Measurements from ENCODE around the gene RPLP1. TPM values are rescaled to one million over a fixed set of nuclear protein-coding genes. Genes with fewer than 3 reads are reported as not detected.

RPLP1 gene
- total RNA-seq, 3 donors from 2014 or later (not counting 1 experiment from before 2014, with no cell fraction given): 895 to 1,167 (median 974) TPM

- H3K4me1 ChIP-seq (ENCODE audit: control insufficient read depth, insufficient read depth, low read length): no peaks in the 10 kb centered on the region
- DNase-seq (no peak), ATAC-seq (no peak)
- no peak overlapping the region for H3K4me3 Mint-ChIP-seq
- no peaks in the 10 kb centered on the region for H3K27me3 Mint-ChIP-seq (ENCODE audit: low read depth in 2 of 2)
- no peaks in the 10 kb centered on the region for H3K9me3 ChIP-seq (ENCODE audit: control insufficient read depth, insufficient read depth, low read length)
- H3K27ac Mint-ChIP-seq: no peak overlapping the region
- H3K36me3 ChIP-seq (ENCODE audit: control insufficient read depth, insufficient read depth, low read length): no peaks in the 10 kb centered on the region
- H3K4me3 ChIP-seq (ENCODE audit: low read length): no peak overlapping the region
- no peaks in the 10 kb centered on the region for H3K27me3 ChIP-seq (ENCODE audit: control insufficient read depth, insufficient read depth, low read length)
- no peaks in the 10 kb centered on the region for H3K9me3 Mint-ChIP-seq
- TF ChIP-seq, protein P1, sequence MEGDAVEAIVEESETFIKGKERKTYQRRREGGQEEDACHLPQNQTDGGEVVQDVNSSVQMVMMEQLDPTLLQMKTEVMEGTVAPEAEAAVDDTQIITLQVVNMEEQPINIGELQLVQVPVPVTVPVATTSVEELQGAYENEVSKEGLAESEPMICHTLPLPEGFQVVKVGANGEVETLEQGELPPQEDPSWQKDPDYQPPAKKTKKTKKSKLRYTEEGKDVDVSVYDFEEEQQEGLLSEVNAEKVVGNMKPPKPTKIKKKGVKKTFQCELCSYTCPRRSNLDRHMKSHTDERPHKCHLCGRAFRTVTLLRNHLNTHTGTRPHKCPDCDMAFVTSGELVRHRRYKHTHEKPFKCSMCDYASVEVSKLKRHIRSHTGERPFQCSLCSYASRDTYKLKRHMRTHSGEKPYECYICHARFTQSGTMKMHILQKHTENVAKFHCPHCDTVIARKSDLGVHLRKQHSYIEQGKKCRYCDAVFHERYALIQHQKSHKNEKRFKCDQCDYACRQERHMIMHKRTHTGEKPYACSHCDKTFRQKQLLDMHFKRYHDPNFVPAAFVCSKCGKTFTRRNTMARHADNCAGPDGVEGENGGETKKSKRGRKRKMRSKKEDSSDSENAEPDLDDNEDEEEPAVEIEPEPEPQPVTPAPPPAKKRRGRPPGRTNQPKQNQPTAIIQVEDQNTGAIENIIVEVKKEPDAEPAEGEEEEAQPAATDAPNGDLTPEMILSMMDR (IDR thresholded peaks at IDR 0.05): no peak
- no peak overlapping the region for H3K27ac ChIP-seq (ENCODE audit: low read length)
- H3K36me3 Mint-ChIP-seq: no peaks in the 10 kb centered on the region
- no peaks in the 10 kb centered on the region for H3K4me1 Mint-ChIP-seq
- 100% methylated on average over 1 of the region's 1 CpG for WGBS (ENCODE audit: insufficient coverage)
- intact Hi-C loops (cut with micrococcal nuclease): no loop called here
Observed at GRCh38 chr15:69433831-69434230, 18.8 kb upstream of the RPLP1 start.

DNA sequence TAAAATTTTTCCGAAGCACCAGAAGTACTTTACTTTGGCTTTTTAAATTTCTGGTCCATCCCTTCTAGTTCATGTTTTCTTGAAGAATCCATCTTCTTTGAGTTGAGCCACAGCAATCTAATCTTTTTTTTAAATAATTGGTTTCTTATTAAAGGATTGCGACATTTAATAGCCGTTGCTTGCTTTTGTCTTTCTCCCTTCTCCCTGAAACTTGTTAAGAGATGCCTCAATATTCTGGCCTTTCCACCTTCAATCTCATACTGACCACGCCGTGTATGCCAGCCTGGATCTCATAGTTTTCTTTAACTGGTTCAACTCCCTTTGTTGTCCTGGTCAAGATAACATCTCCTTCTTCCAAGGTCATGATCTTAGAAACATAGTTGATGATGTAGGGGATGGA lies 18.4 kb upstream of the RPLP1 start:
- no peaks in the 10 kb centered on the region for H3K9me3 Mint-ChIP-seq
- ATAC-seq (no peak), DNase-seq (no peak)
- no peaks in the 10 kb centered on the region for H3K4me1 Mint-ChIP-seq
- no peaks in the 10 kb centered on the region for H3K27me3 Mint-ChIP-seq (ENCODE audit: low read depth in 2 of 2)
- H3K36me3 Mint-ChIP-seq: no peaks in the 10 kb centered on the region
- intact Hi-C loops (cut with micrococcal nuclease): no loop called here
- H3K27ac Mint-ChIP-seq: no peak overlapping the region
- no peak overlapping the region for H3K27ac ChIP-seq (ENCODE audit: low read length)
- no peaks in the 10 kb centered on the region for H3K36me3 ChIP-seq (ENCODE audit: control insufficient read depth, insufficient read depth, low read length)
- H3K4me3 ChIP-seq (ENCODE audit: low read length): no peak overlapping the region
- no peaks in the 10 kb centered on the region for H3K4me1 ChIP-seq (ENCODE audit: control insufficient read depth, insufficient read depth, low read length)
- TF ChIP-seq, protein P1 (IDR thresholded peaks at IDR 0.05): no peak
- no peak overlapping the region for H3K4me3 Mint-ChIP-seq
- H3K9me3 ChIP-seq (ENCODE audit: control insufficient read depth, insufficient read depth, low read length): no peaks in the 10 kb centered on the region
- H3K27me3 ChIP-seq (ENCODE audit: control insufficient read depth, insufficient read depth, low read length): no peaks in the 10 kb centered on the region
- WGBS (ENCODE audit: insufficient coverage): 96% methylated on average over 5 of the region's 5 CpGs

- H3K36me3 Mint-ChIP-seq: no peaks in the 10 kb centered on the region
- no peaks in the 10 kb centered on the region for H3K27me3 ChIP-seq (ENCODE audit: control insufficient read depth, insufficient read depth, low read length)
Observed at GRCh38 chr15:69434679-69435078, 17.9 kb upstream of the RPLP1 start.

DNA sequence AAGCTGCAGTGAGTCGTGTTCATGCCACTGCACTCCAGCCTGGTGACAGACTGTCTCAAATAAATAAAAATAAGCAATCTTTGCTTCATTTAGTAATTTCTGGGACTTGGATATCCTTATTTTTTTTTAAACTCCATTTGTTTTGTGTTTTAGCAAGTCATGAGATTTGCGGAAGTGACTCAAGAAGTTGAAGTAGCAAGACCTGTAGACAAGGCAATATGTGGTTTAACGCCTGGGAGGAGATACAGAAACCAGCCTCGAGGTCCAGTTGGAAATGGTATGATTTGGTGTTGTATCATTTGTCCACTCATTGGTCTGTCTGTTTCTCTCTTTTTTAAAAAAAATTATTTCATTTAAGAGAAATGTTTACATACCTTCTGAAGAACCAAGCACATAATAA lies 16.6 kb upstream of the RPLP1 start:
- Histone ChIP-seq H3K27me3 (ENCODE audit: control insufficient read depth, insufficient read depth, low read length) (no peaks in the 10 kb centered on the region), H3K9me3 (ENCODE audit: control insufficient read depth, insufficient read depth, low read length) (no peaks in the 10 kb centered on the region), H3K36me3 (ENCODE audit: control insufficient read depth, insufficient read depth, low read length) (no peaks in the 10 kb centered on the region), H3K4me1 (ENCODE audit: control insufficient read depth, insufficient read depth, low read length) (no peaks in the 10 kb centered on the region), H3K27ac (ENCODE audit: low read length) (no peak overlapping the region), H3K4me3 (ENCODE audit: low read length) (no peak overlapping the region)
- H3K9me3 Mint-ChIP-seq: no peaks in the 10 kb centered on the region
- no peak overlapping the region for H3K4me3 Mint-ChIP-seq
- 80% methylated on average over 4 of the region's 4 CpGs for WGBS (ENCODE audit: insufficient coverage)
- H3K36me3 Mint-ChIP-seq: no peaks in the 10 kb centered on the region
- H3K4me1 Mint-ChIP-seq: no peaks in the 10 kb centered on the region
- TF ChIP-seq, protein P1 (IDR thresholded peaks at IDR 0.05): no peak
- H3K27me3 Mint-ChIP-seq (ENCODE audit: low read depth in 2 of 2): no peaks in the 10 kb centered on the region
- intact Hi-C loops (cut with micrococcal nuclease): no loop called here
- no peak for ATAC-seq
- no peak for DNase-seq
- no peak overlapping the region for H3K27ac Mint-ChIP-seq

More at GRCh38 chr15:69434679-69435078, 17.9 kb upstream of the RPLP1 start:
- ATAC-seq (no peak), DNase-seq (no peak)
- no peak overlapping the region for H3K4me3 ChIP-seq (ENCODE audit: low read length)
- no peaks in the 10 kb centered on the region for H3K9me3 ChIP-seq (ENCODE audit: control insufficient read depth, insufficient read depth, low read length)
- intact Hi-C loops (cut with micrococcal nuclease): no loop called here
- no peaks in the 10 kb centered on the region for H3K4me1 ChIP-seq (ENCODE audit: control insufficient read depth, insufficient read depth, low read length)
- WGBS (ENCODE audit: insufficient coverage): 98% methylated on average over 18 of the region's 18 CpGs
- Mint-ChIP-seq H3K4me3 (no peak overlapping the region), H3K9me3 (no peaks in the 10 kb centered on the region), H3K4me1 (no peaks in the 10 kb centered on the region), H3K27ac (no peak overlapping the region), H3K27me3 (ENCODE audit: low read depth in 2 of 2) (no peaks in the 10 kb centered on the region)
- H3K27ac ChIP-seq (ENCODE audit: low read length): no peak overlapping the region
- no peaks in the 10 kb centered on the region for H3K36me3 ChIP-seq (ENCODE audit: control insufficient read depth, insufficient read depth, low read length)
- TF ChIP-seq, protein P1 (IDR thresholded peaks at IDR 0.05): no peak

All from natural killer cell (primary cell).